ENCODE results near the gene MAP2K1. TPM values are rescaled to one million over a fixed set of nuclear protein-coding genes. Genes with fewer than 3 reads are reported as not detected.

The MAP2K1 gene
- total and polyA plus RNA-seq, 9 of the 15 experiments (the other 6 are each of a cell fraction or from before 2014, with no cell fraction given) = 7.5 to 58.3 (median 30.0) TPM

GRCh38 chr15:66369773-66370651 is 16.7 kb upstream of the MAP2K1 start (continued):
- TF ChIP-seq MGA (IDR thresholded peaks at IDR 0.05) (peak; percentile 79), NR2C1 (IDR thresholded peaks at IDR 0.05) (no peak), NR2C1 (tag; IDR thresholded peaks at IDR 0.05) (no peak; the same call in 1 of the 2 replicates), NR3C1 (CRISPR knock-in tag; IDR thresholded peaks at IDR 0.05) (no peak), FIP1L1 (IDR thresholded peaks at IDR 0.05; ENCODE audit: low read depth, low read length, poor library complexity, severe bottlenecking) (no peak), SMAD2 (IDR thresholded peaks at IDR 0.05; ENCODE audit: low read depth, low read length) (no peak), SMC3 (conservative IDR thresholded peaks at IDR 0.05; ENCODE audit: insufficient read depth, low read depth, low read length) (no peak), FOXJ3 (CRISPR knock-in tag; IDR thresholded peaks at IDR 0.05) (no peak), ATF1 (CRISPR knock-in tag; IDR thresholded peaks at IDR 0.05) (no peak), ATF1 (tag; IDR thresholded peaks at IDR 0.05) (0 out of 2 replicates have a peak, but pooled peaks have one; percentile 15), ELF4 (CRISPR knock-in tag; IDR thresholded peaks at IDR 0.05) (no peak), SMAD4 (CRISPR knock-in tag; conservative IDR thresholded peaks at IDR 0.05) (peak; percentile 43; the same call in 1 of the 2 replicates)
- TF ChIP-seq, protein P1, sequence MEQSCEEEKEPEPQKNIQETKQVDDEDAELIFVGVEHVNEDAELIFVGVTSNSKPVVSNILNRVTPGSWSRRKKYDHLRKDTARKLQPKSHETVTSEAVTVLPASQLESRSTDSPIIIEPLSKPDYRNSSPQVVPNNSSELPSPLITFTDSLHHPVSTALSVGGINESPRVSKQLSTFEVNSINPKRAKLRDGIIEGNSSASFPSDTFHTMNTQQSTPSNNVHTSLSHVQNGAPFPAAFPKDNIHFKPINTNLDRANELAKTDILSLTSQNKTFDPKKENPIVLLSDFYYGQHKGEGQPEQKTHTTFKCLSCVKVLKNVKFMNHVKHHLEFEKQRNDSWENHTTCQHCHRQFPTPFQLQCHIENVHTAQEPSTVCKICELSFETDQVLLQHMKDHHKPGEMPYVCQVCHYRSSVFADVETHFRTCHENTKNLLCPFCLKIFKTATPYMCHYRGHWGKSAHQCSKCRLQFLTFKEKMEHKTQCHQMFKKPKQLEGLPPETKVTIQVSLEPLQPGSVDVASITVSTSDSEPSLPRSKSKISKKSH (CRISPR knock-in tag; IDR thresholded peaks at IDR 0.05) = no peak
- TF ChIP-seq, protein P2, sequence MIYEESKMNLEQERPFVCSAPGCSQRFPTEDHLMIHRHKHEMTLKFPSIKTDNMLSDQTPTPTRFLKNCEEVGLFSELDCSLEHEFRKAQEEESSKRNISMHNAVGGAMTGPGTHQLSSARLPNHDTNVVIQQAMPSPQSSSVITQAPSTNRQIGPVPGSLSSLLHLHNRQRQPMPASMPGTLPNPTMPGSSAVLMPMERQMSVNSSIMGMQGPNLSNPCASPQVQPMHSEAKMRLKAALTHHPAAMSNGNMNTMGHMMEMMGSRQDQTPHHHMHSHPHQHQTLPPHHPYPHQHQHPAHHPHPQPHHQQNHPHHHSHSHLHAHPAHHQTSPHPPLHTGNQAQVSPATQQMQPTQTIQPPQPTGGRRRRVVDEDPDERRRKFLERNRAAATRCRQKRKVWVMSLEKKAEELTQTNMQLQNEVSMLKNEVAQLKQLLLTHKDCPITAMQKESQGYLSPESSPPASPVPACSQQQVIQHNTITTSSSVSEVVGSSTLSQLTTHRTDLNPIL (CRISPR knock-in tag; IDR thresholded peaks at IDR 0.05) = no peak
